ENCODE data around the gene MIEF1.
"Not testable (repeated sequence)": the region's sequence is repeated elsewhere in the genome, so short reads cannot be mapped to it uniquely, and the experiment has no call there.

Gene MIEF1

GRCh38 chr22:39490966-39491680, 11.0 kb upstream of the MIEF1 start:
- no peak for DNase-seq

- DNase-seq = no peak
Measured at GRCh38 chr22:39491696-39492095, 10.4 kb upstream of the MIEF1 start.

- DNase-seq = no peak
Measured at GRCh38 chr22:39492186-39492585, 9.9 kb upstream of the MIEF1 start.

- no peak for DNase-seq
Measured at GRCh38 chr22:39493759-39494158, 8.3 kb upstream of the MIEF1 start.

GRCh38 chr22:39494471-39495120, 7.5 kb upstream of the MIEF1 start:
- no peak for DNase-seq

DNA sequence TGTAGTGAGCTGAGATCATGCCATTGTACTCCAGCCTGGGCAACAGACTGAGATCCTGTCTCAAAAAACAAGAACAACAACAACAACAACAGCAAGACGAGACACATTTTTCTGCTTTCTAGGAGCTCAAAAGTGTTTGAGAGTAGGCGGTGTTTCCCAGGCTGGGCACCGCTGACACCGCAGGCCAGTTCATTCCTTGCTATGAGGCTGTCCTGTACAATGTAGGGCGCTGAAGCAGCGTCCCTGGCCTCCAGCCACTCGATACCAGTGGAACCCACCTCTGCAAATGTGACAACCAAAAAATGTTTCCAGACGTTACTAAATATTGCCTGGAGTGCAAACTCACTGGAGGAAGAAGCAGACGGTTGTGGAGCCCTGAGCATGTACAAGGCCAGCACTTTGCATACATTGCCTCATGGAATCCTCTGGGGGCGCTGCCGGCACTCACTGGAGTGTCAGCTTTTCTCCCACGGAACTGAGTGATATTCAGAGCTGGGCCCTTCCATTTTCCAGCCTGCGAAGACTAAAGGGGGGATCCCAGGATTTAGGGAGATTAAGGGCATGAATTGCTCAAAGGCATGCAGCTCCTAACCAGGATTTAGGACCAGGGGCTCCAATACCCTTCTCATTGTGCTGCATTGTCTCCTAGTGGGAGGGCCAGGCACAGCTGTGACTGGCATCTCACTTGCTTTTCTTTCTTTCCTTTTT, 5.8 kb upstream of the MIEF1 start:
- peak in 3 of 5 experiments; percentile 33 to 69 (median 51) for DNase-seq

- DNase-seq = no peak
Measured at GRCh38 chr22:39497429-39497828, 4.7 kb upstream of the MIEF1 start.

GRCh38 chr22:39498368-39498767, 3.7 kb upstream of the MIEF1 start:
- no peak for DNase-seq

- DNase-seq = no peak
Measured at GRCh38 chr22:39498802-39499201, 3.3 kb upstream of the MIEF1 start.

DNA sequence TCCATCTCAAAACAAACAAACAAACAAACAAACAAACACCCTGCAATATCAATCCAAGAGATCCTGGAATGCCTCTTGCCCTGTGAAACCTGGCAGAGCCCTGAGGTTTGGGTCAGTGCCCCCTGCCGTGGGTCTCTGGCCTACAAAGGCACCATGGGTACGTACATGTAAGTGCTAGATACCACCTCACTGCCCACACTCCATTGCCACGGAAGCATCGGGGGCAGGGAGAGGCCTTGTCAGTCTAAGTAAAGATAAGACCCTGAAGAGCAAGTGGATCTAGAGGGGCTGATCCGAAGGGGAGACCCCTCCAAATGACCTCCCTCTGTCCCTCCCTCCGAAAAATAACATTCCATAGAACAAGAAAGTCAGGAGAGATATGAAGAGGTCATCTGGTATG, 2.0 kb upstream of the MIEF1 start:
- DNase-seq = no peak

DNA sequence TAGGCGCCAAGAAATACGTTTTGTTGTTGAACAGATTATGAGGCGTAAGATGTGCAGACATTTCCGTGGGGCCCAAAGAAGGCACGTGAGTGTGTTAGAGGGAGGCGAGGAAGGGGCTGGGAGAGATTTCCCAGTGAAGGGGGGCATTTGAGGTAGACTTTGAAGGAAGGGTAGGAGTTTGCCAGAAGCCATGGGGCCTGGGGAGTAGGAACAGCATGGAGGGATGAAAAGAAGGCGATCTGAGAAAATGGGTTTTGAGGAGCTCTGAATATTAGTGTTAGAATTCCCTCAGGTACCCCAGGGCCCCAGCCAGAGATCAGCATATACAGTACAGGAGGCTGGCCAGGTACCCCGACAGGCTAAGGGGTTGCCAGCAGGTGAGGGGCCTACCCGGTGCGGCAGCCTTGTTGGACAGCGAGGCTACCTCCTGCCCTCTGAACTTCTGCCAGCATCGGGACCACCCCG, 414 bp upstream of the MIEF1 start:
- no peak for DNase-seq

DNA sequence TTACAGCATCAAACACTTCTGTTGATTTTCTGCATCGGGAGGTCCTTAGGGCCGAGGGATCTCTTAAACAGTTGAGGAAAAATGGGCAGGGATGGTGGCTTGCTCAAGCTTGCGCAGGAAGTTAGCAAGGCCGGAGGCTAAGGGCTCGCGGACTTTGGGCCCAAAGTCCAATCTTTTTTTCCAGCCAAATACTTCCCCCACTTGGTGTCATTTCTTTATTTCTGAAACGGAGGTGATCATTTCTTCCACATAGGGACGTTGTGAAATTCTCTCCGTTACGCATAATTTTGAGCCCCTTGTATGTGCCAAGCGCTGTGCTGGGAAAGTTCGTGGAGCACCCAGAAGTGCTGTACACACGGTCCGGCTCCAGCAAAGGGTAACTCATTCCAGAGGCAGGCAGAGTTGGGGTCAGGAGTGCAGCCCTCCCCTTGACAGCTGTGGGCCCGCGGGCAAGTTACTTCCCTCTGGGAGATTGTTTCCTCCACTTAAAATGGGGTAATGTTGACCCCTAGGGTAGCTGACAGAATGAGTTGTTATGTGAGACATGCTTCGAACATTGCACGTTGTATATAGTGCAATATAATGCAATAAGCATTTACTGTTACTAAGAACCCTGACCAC, 809 bp downstream of the MIEF1 start:
- DNase-seq = no peak

DNA sequence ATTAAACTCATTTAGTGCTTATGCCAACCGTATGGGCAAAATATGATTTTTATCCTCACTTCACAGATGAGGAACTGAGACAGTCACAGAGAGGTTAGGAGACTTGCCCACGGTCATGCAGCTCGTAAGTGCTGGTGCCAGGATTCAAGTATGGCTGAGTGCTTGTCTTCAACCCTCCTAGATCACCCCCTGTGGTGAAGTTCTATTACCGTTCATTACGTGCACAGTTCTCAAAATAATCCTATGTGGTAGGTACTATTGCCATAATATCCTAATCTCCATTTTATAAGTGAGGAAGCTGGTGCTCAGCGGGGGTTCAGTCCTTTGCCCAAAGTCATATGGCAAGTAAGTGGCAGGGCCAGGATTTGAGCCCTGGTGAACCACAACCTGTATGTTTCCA, 1.5 kb downstream of the MIEF1 start:
- DNase-seq = no peak

GRCh38 chr22:39504071-39504470, 2.0 kb downstream of the MIEF1 start:
- no peak for DNase-seq

DNA sequence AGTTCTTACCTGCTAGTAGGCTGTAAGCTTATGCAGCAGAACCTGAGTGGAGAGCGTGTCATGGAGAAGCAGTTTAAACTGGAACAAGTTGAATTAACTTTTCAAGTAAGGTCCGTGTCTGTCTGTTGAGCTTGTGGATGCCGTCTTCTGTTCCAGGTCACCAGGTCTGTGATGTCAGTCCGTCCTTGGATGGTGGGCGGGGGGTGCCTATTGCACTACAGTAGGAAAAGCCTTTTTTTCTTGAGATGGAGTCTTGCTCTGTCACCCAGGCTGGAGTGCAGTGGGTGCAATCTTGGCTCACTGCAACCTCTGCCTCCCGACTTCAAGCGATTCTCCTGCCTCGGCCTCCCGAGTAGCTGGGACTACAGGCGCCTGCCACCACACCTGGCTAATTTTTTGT, 4.9 kb downstream of the MIEF1 start:
- DNase-seq = not testable (repeated sequence)

- no peak for DNase-seq
Measured at GRCh38 chr22:39508393-39508792, 6.3 kb downstream of the MIEF1 start.

- DNase-seq = no peak
Measured at GRCh38 chr22:39510529-39511149, 8.5 kb downstream of the MIEF1 start.

GRCh38 chr22:39511226-39511625, 9.1 kb downstream of the MIEF1 start:
- no peak for DNase-seq

DNA sequence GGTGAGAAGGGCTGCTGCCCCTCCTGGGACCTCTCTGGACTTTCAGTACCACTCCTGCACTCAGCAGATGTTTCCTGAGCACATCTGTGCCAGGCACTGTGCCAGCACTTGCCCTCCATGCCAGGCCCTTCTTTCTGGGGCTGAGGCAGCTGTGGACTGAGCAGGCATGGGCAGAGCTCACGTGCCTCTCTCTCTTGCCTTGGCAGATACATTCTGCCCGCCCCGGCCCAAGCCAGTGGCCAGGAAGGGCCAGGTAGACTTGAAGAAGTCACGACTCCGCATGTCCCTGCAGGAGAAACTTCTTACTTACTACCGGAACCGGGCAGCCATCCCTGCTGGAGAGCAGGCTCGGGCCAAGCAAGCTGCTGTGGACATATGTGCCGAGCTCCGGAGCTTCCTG, 9.9 kb downstream of the MIEF1 start:
- DNase-seq = no peak

DNA sequence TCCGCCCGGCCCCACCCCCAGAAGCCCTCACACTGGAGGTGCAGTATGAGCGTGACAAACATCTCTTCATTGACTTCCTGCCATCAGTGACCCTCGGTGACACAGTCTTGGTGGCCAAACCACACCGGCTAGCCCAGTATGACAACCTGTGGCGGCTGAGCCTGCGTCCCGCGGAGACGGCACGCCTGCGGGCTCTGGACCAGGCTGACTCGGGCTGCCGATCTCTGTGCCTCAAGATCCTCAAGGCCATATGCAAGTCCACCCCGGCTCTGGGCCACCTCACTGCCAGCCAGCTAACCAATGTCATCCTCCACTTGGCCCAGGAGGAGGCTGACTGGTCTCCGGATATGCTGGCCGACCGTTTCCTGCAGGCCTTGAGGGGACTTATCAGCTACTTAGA, 11.7 kb downstream of the MIEF1 start:
- no peak for DNase-seq

DNA sequence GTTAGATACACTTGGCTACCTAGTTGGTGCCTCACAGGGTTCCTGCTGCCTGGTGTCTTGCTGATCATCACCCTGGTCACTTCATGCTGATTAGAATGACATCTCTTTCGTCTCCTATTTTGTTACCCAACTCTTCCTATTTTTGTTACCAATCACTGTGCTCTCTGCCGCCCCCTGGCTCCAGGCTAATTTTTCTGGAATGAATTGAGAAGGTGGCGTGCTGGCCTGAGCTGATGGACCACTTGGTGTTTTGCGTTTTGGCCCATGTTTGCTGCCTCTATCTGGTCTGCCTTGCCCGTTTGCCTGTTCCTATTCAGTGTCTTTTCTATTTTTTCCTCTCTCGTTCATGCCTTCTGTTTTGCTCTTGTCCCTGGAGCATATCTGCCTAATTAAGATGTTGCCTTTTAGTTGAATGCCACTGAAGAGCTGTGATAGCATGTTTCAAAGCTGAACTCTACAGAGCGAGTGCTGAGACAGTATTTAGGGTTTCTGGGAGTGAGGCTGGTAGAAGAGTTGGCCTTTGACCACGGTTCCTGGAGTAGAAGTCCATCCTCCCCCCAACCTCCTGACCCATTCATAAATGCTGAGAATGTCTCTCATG, 12.4 kb downstream of the MIEF1 start:
- DNase-seq = no peak

GRCh38 chr22:39515266-39516050, 13.4 kb downstream of the MIEF1 start:
- DNase-seq = no peak

Measured in T-helper 2 cell (primary cell).